NB4 (cell line): ENCODE measurements around the gene CEP68.

Experiments used
- MAX ChIP-seq: IDR thresholded peaks from 2 replicates; pipeline ENCODE4 v1.6.1; 2011; ENCODE audit warnings: low read depth, low read length
- POLR2A ChIP-seq: IDR thresholded peaks from 2 replicates; pipeline ENCODE4 v1.6.1; 2011; ENCODE audit warnings: mild to moderate bottlenecking; ENCODE audit not compliant: insufficient read length; ENCODE audit errors: extremely low read depth

GRCh38 chr2:65103013-65103715, 46.9 kb downstream of the CEP68 start:
- TF ChIP-seq MAX (no peak), POLR2A (no peak)
